Measurements from ENCODE around the gene GALNT2.
A peak's percentile ranks its signal among the peaks of the same experiment; 100 is the strongest.

GALNT2 gene

DNA sequence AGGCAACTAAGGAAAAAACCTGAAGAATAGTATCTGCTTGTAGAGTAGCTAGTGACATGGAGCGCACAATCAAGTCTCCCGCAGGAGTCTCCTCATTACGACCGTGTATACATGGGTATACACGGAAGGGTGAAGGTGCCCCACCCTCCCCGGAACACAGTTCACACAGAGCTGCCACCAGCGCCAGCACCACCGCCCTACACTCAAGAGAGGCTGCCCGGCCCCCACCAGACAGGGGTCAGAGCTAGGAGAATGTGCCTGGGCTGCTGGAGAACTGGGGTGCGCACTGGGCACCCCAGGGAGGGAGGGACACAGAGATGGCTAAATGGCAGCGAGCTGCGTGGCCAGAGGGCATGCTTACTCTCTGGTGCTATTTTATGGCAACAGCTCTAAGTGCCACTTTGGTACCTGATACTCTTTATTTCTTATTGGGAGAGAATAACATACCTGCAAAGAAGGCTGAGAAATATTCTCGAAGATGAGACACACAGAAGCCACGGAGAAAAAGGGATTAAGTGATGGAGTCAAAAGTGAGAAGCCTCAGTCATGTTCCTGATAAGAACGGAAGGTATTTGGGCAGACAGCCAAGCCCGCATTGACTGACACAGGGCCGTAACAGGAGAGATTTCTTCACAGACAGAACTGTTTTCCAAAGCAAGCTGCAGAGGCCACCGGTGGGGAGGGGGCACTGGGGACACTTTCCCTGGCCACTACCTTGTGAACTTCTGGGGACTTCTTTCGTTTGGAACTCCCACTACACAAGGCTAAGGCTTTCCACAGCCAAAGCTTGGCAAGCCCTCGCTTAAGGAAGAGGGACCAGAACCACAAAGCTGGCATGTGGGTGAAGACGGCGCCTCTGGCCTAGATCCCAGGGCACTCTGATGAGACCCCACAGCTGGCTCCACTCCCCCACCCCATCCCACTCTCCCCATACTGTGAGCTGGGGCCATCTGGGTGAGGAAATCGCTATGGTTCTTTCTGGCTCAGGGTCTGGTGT lies 251.1 kb downstream of the GALNT2 start:
- WGBS (ENCODE audit: extremely low coverage, insufficient coverage, insufficient read length), result no CpG with 5 or more reads among the region's 23 CpGs
- Histone ChIP-seq H3K4ac (ENCODE audit: low read depth, low read length) (no peak overlapping the region), H2AFZ (ENCODE audit: insufficient read depth, low read length, poor library complexity) (no peak overlapping the region), H3K18ac (ENCODE audit: low read length) (no peak overlapping the region), H3K27ac (ENCODE audit: low read depth, low read length) (no peak overlapping the region), H3K9me3 (ENCODE audit: insufficient read depth, low read depth, low read length) (no peaks in the 10 kb centered on the region), H4K12ac (ENCODE audit: low read depth, low read length) (no peak overlapping the region), H3K9ac (ENCODE audit: low read length) (no peak overlapping the region), H3K23ac (ENCODE audit: low read length) (no peak overlapping the region), H3K4me2 (ENCODE audit: low read length) (no peak overlapping the region), H3K14ac (ENCODE audit: low read length) (no peak overlapping the region), H3K4me3 (ENCODE audit: low read depth, low read length) (no peak overlapping the region), H2BK120ac (ENCODE audit: insufficient read depth, low read length, poor library complexity) (no peak overlapping the region), H3K36me3 (ENCODE audit: control insufficient read depth in 1 of 2, insufficient read depth in 2 of 2, low read length in 2 of 2) (no peaks in the 10 kb centered on the region), H3K79me1 (ENCODE audit: low read length) (no peaks in the 10 kb centered on the region), H3K27me3 (ENCODE audit: insufficient read depth, low read length) (no peaks in the 10 kb centered on the region), H4K91ac (ENCODE audit: low read depth, low read length) (no peak overlapping the region), H2BK5ac (ENCODE audit: low read depth, low read length, poor library complexity) (no peak overlapping the region), H2BK12ac (ENCODE audit: low read length) (no peak overlapping the region), H2AK5ac (ENCODE audit: low read length) (no peak overlapping the region), H3K79me2 (ENCODE audit: control insufficient read depth, insufficient read depth, low read length, poor library complexity) (no peaks in the 10 kb centered on the region), H4K8ac (ENCODE audit: low read depth, low read length) (no peak overlapping the region), H3K4me1 (ENCODE audit: control insufficient read depth in 1 of 2, insufficient read depth in 2 of 2, low read length in 2 of 2) (no peaks in the 10 kb centered on the region)
- peak; percentile 81 to 86 for DNase-seq

DNA sequence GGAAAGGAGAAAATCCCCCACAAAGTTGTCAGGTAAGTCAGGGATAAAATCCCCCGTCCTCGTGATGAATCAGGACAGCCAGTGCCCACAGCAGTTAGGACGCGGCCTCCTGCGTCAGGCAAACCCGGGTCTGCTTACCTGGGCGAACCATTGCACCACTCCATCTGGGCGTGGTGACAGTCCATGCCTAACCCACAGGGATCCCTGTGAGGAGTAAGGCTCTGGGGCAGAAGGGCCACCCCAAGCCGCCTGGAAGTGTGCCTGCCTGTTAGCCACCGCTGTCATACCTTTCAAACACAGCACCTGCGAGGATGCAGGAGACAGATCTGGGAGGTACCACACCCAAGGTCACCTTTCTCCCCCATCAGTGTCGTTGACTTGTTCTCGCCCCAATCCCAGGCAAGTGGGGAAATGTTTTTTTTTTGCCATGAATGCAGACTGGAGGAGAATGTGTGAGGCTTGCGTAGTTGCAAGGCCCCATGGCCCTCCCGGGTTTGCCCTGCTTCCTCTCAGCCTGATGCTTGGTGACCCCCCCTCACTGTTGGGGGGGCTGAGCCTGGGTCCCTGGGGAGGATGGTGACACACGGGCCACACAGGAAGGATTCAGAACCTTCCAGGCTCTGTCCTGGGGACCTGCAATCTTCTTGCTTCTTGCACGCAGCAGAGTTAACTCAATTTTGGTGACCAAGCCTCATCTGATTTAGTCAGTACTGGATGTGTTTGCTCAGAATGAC lies 252.1 kb downstream of the GALNT2 start:
- Histone ChIP-seq H3K4me1 (ENCODE audit: control insufficient read depth in 1 of 2, insufficient read depth in 2 of 2, low read length in 2 of 2) (no peaks in the 10 kb centered on the region), H2AFZ (ENCODE audit: insufficient read depth, low read length, poor library complexity) (no peak overlapping the region), H3K18ac (ENCODE audit: low read length) (no peak overlapping the region), H2BK12ac (ENCODE audit: low read length) (no peak overlapping the region), H2BK5ac (ENCODE audit: low read depth, low read length, poor library complexity) (no peak overlapping the region), H3K27me3 (ENCODE audit: insufficient read depth, low read length) (no peaks in the 10 kb centered on the region), H4K91ac (ENCODE audit: low read depth, low read length) (no peak overlapping the region), H3K36me3 (ENCODE audit: control insufficient read depth in 1 of 2, insufficient read depth in 2 of 2, low read length in 2 of 2) (no peaks in the 10 kb centered on the region), H4K8ac (ENCODE audit: low read depth, low read length) (no peak overlapping the region), H3K4ac (ENCODE audit: low read depth, low read length) (no peak overlapping the region), H4K12ac (ENCODE audit: low read depth, low read length) (no peak overlapping the region), H3K9me3 (ENCODE audit: insufficient read depth, low read depth, low read length) (no peaks in the 10 kb centered on the region), H2BK120ac (ENCODE audit: insufficient read depth, low read length, poor library complexity) (no peak overlapping the region), H3K79me2 (ENCODE audit: control insufficient read depth, insufficient read depth, low read length, poor library complexity) (no peaks in the 10 kb centered on the region), H3K9ac (ENCODE audit: low read length) (no peak overlapping the region), H3K4me3 (ENCODE audit: low read depth, low read length) (no peak overlapping the region), H3K79me1 (ENCODE audit: low read length) (no peaks in the 10 kb centered on the region), H3K27ac (ENCODE audit: low read depth, low read length) (no peak overlapping the region), H2AK5ac (ENCODE audit: low read length) (no peak overlapping the region), H3K23ac (ENCODE audit: low read length) (no peak overlapping the region), H3K14ac (ENCODE audit: low read length) (no peak overlapping the region), H3K4me2 (ENCODE audit: low read length) (no peak overlapping the region)
- no CpG with 5 or more reads among the region's 17 CpGs for WGBS (ENCODE audit: extremely low coverage, insufficient coverage, insufficient read length)
- no peak for DNase-seq

DNA sequence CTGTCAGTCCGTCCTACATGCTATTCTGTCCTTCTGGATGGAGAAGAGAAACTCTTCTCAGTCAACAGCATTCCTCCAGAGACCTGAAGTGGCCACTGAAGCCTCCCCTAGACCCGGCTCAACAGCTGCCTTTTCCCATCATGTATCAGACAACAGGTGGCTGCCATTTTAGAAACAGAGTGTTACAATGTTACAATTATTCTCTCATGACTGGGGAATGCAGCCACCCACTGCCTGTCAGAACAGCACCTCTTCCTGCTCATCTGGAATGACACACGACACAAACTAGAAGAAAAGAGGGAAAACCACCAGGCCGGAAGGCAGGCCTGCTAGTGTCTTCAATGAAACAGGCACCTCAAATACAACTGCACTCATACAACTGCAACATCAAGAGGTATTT lies 253.8 kb downstream of the GALNT2 start:
- no peaks in the 10 kb centered on the region for H3K79me2 ChIP-seq (ENCODE audit: control insufficient read depth, insufficient read depth, low read length, poor library complexity)
- no peaks in the 10 kb centered on the region for H3K4me1 ChIP-seq (ENCODE audit: control insufficient read depth in 1 of 2, insufficient read depth in 2 of 2, low read length in 2 of 2)
- no peaks in the 10 kb centered on the region for H3K79me1 ChIP-seq (ENCODE audit: low read length)
- no peak overlapping the region for H2BK120ac ChIP-seq (ENCODE audit: insufficient read depth, low read length, poor library complexity)
- no peak overlapping the region for H3K4me3 ChIP-seq (ENCODE audit: low read depth, low read length)
- DNase-seq, result no peak
- no peaks in the 10 kb centered on the region for H3K27me3 ChIP-seq (ENCODE audit: insufficient read depth, low read length)
- H2BK12ac ChIP-seq (ENCODE audit: low read length), result no peak overlapping the region
- H2BK5ac ChIP-seq (ENCODE audit: low read depth, low read length, poor library complexity), result no peak overlapping the region
- H4K8ac ChIP-seq (ENCODE audit: low read depth, low read length), result no peak overlapping the region
- no peak overlapping the region for H4K91ac ChIP-seq (ENCODE audit: low read depth, low read length)
- H3K36me3 ChIP-seq (ENCODE audit: control insufficient read depth in 1 of 2, insufficient read depth in 2 of 2, low read length in 2 of 2), result no peaks in the 10 kb centered on the region
- H3K4ac ChIP-seq (ENCODE audit: low read depth, low read length), result no peak overlapping the region
- no peak overlapping the region for H2AFZ ChIP-seq (ENCODE audit: insufficient read depth, low read length, poor library complexity)
- no peak overlapping the region for H3K27ac ChIP-seq (ENCODE audit: low read depth, low read length)
- no peaks in the 10 kb centered on the region for H3K9me3 ChIP-seq (ENCODE audit: insufficient read depth, low read depth, low read length)
- H2AK5ac ChIP-seq (ENCODE audit: low read length), result no peak overlapping the region
- no peak overlapping the region for H3K4me2 ChIP-seq (ENCODE audit: low read length)
- no peak overlapping the region for H3K14ac ChIP-seq (ENCODE audit: low read length)
- H3K23ac ChIP-seq (ENCODE audit: low read length), result no peak overlapping the region
- H3K9ac ChIP-seq (ENCODE audit: low read length), result no peak overlapping the region
- no peak overlapping the region for H3K18ac ChIP-seq (ENCODE audit: low read length)
- whole genome bisulfite sequencing (ENCODE audit: extremely low coverage, insufficient coverage, insufficient read length), result no CpG with 5 or more reads among the region's 4 CpGs
- H4K12ac ChIP-seq (ENCODE audit: low read depth, low read length), result no peak overlapping the region

- no peak overlapping the region for H2AFZ ChIP-seq (ENCODE audit: insufficient read depth, low read length, poor library complexity)
- H3K18ac ChIP-seq (ENCODE audit: low read length), result no peak overlapping the region
- no peaks in the 10 kb centered on the region for H3K79me2 ChIP-seq (ENCODE audit: control insufficient read depth, insufficient read depth, low read length, poor library complexity)
- no peak overlapping the region for H3K4me3 ChIP-seq (ENCODE audit: low read depth, low read length)
- H3K9me3 ChIP-seq (ENCODE audit: insufficient read depth, low read depth, low read length), result no peaks in the 10 kb centered on the region
- H3K4me1 ChIP-seq (ENCODE audit: control insufficient read depth in 1 of 2, insufficient read depth in 2 of 2, low read length in 2 of 2), result no peaks in the 10 kb centered on the region
- H3K23ac ChIP-seq (ENCODE audit: low read length), result no peak overlapping the region
- H2BK12ac ChIP-seq (ENCODE audit: low read length), result no peak overlapping the region
- no peak overlapping the region for H2AK5ac ChIP-seq (ENCODE audit: low read length)
- H3K27ac ChIP-seq (ENCODE audit: low read depth, low read length), result no peak overlapping the region
- no peak overlapping the region for H4K12ac ChIP-seq (ENCODE audit: low read depth, low read length)
- no CpG with 5 or more reads among the region's 9 CpGs for WGBS (ENCODE audit: extremely low coverage, insufficient coverage, insufficient read length)
- no peaks in the 10 kb centered on the region for H3K36me3 ChIP-seq (ENCODE audit: control insufficient read depth in 1 of 2, insufficient read depth in 2 of 2, low read length in 2 of 2)
- no peaks in the 10 kb centered on the region for H3K79me1 ChIP-seq (ENCODE audit: low read length)
- no peak overlapping the region for H3K9ac ChIP-seq (ENCODE audit: low read length)
- no peaks in the 10 kb centered on the region for H3K27me3 ChIP-seq (ENCODE audit: insufficient read depth, low read length)
- no peak overlapping the region for H3K4me2 ChIP-seq (ENCODE audit: low read length)
- H3K4ac ChIP-seq (ENCODE audit: low read depth, low read length), result no peak overlapping the region
- no peak overlapping the region for H4K8ac ChIP-seq (ENCODE audit: low read depth, low read length)
- no peak for DNase-seq
- no peak overlapping the region for H4K91ac ChIP-seq (ENCODE audit: low read depth, low read length)
- H3K14ac ChIP-seq (ENCODE audit: low read length), result no peak overlapping the region
- H2BK120ac ChIP-seq (ENCODE audit: insufficient read depth, low read length, poor library complexity), result no peak overlapping the region
- H2BK5ac ChIP-seq (ENCODE audit: low read depth, low read length, poor library complexity), result no peak overlapping the region
Measured at GRCh38 chr1:230321341-230321740, 254.3 kb downstream of the GALNT2 start.

Data from trophoblast cell (in vitro differentiated cells and primary cell).